Posterior vena cava (tissue), 2 donors: ENCODE measurements around the gene ATP1B1. TPM values are rescaled to one million over a fixed set of nuclear protein-coding genes. Genes with fewer than 3 reads are reported as not detected.
A peak's percentile ranks its signal among the peaks of the same experiment; 100 is the strongest.
"Not testable (repeated sequence)": the region's sequence is repeated elsewhere in the genome, so short reads cannot be mapped to it uniquely, and the experiment has no call there.

Experiments
- DNase-seq: peaks from one replicate; pipeline ENCODE4 v3.0.0-alpha.2; 2020; ENCODE audit warnings: low spot score
- intact Hi-C, 2 donors: fragments of 100-400 bp; cut with DNase I; formaldehyde crosslinking; loops; one replicate each; pipeline versions ENCODE4 v1.14.1 to v1.14.2; 2022 to 2023
- total RNA-seq, 2 donors: library from RNA; stranded (reverse); fragmentation: NEBNext Ultra II Directional; extraction: Animal tissue kit (Norgen Biotek cat#: 25700); gene quantifications; one replicate each; pipeline ENCODE4 v1.2.1, GENCODE V29; 2021
- donor health status: DM: yes; HTN: yes; CAD: no.
- donor health status: DM: yes; HTN: yes; CAD: no.

Gene ATP1B1
- total RNA-seq, 2 donors from 2014 or later = 17.2 to 20.8 TPM

DNA sequence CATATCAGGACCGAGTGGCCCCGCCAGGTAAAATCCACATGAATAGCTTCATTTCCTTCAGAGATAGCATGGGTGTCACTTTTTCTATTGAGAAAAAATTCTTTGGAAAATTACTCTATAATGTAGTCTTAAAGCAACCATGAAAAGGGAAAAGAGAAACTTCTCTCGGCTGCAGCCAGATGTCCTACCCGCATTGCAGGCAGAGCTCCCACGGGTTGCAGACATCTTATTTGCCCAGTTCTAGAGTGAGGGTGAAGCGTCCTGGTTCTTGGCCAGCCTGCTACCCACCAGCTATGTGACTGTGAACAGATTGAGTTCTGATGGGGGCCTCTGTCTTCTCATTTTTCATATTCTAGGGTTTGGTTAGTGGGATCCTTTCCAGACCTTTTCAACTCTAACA, 5.0 kb downstream of the ATP1B1 start:
- intact Hi-C loops = no loop called here
- DNase-seq = no peak

DNA sequence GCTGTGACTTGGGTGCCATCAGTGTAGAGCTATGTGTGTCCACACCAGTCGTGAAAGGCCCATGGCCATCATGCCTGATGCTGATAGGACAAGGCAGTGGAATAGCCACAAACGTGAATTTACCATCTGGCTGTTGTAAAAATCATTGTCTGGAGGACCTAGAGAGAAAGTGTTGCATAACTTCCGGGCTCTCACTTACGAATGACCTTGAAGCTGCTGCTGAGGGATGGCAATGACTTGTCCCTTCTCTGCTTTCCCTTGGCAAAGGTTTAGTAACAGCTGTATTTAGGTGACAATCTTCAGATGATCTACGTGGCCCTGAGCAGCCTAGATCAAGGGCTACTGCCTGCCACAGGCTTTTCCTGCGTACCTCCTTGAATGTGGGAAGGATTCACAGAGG, 5.8 kb downstream of the ATP1B1 start:
- DNase-seq = no peak
- intact Hi-C loops = no loop called here

DNA sequence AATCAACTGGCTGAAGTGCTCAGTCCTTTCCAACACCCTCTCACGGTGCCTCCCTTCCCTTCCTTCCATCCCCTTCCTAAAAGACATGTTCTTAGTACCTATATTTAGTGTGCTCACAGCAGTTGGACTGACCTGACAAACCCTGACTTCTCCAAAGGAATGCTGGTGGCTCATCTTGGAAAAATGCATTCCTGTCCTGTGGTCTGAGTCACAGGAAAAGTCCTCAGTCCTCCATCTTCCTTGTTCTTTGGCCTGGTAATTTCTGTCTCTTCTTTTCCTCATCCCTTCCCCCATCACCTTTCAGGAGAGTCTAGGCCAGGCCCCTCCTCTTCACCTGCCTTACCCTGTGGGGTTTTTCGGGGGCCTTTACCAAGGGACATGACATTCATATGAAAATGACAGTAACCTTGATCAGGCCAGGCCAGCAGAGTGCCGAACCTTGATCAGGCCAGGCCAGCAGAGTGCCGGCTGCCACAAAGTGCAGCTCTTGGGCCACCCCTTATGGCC, 7.2 kb downstream of the ATP1B1 start:
- DNase-seq = no peak
- intact Hi-C loops = no loop called here

GRCh38 chr1:169115891-169116585, 9.5 kb downstream of the ATP1B1 start:
- peak; percentile 79 for DNase-seq
- intact Hi-C loops = no loop called here

DNA sequence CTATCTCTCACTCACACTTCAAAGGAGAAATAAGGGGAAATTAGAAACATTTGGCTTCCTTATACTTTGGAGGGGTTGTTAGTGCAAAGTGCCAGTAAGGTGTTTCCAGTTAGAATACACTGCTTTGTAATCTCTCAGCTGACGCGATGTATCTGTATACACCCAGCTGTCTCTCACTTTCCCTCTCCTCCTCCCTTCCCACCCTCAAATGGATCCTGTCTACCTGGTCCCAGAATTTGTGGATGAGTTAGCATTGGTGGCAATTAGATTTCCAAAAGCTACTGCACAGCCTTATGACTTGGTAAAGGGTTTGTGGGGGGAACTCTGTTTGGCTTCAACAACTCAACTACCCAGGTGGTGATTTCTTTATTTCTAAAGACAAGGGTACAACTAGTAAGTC, 10.5 kb downstream of the ATP1B1 start:
- DNase-seq = no peak
- intact Hi-C loops = no loop called here

- intact Hi-C loops = no loop called here
- no peak for DNase-seq
Measured at GRCh38 chr1:169117599-169117998, 11.1 kb downstream of the ATP1B1 start.

GRCh38 chr1:169118227-169118626, 11.7 kb downstream of the ATP1B1 start:
- intact Hi-C loops = no loop called here
- DNase-seq = no peak

DNA sequence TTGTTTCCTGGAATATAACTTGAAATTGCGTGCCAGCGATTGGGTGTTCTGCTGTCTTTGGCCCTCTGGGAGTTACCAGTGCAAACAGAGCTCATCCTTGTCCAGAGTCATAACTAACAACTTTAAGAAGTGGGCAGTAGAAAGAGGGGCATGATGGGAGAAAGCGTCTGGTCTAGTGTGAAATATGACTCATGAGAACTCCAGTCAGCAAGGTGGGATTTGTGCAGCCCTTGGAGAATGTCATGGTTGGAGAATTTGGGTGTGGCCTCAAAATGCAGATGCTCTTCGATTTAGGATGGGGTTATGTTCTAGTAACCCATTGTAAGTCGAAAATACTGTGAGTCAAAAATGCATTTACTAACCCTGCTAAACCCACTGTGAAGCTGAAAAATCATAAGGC, 12.9 kb downstream of the ATP1B1 start:
- intact Hi-C loops = no loop called here
- DNase-seq = no peak

DNA sequence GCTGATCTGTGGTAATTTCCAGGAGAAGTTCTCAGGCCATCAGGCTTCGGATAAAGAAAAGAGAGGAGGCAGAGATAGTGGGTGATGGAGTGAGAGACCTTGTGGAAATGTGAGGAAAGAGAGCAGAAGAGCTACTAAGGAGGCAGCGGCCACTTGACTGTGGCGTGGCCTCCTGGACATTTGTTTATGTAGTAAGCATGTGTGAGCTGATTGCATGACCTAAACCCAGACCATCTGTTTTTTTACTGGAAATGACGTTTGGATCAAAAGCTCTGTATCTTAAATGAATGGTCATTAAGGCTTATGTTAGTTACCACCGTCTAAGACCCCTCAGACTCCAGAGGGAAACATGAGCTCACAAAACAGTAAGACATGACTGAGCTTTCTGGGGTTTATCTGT, 13.6 kb downstream of the ATP1B1 start:
- no peak for DNase-seq

DNA sequence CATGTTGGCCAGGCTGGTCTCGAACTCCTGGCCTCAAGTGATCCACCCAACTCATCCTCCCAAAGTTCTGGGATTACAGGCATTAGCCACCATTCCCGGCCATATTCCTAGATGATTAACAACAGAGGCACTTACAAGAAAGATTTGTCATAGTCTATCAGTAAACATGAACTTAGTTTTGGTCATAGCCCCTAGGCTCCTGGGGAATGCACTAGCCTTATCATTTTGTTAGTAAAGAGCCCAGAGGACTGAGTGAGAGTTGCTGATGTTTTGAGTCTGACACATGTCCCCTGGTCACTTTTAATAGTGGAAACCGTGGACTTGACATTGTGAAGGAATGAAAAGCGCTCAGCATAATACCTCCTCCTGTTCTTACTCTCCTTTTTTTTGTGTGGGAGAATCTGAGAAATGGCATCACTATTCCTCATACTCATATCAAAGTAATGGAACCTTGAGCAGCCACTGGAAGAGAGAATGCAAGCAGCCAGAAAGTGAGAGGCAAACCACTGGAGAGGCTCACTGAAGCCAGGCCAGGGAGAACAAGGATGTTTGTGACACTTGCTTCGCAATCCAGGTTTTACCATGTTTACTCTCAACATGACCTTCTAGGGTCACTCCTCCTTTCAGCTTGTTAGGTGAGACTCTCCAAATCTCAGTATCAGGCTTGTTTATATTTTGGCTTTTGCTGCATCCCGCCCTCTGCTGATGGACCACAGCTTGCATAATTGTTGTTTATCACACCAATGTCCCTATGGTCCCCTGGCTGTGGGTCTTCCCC, 14.8 kb downstream of the ATP1B1 start:
- DNase-seq = no peak
- intact Hi-C loops = no loop called here

More for the DNA sequence above, 13.6 kb downstream of the ATP1B1 start:
- intact Hi-C loops = no loop called here

DNA sequence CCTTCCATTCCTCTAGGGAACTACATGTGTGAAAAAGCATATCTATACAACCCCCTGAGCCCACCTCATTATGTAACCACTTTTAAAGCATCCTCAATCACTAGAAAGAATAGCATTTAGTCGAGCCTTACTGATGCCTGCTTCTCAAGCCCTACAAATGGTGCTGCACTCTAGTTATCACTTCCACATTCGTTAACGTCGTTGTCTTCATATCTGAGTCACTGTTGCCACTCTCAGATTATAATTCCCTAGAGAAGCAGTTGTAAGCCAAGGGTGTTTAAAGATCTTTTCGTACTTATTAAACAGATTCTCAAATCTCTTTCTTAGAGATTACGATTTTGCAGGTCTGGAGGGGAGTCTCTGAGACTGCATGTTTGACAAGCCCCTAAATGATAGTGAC, 16.5 kb downstream of the ATP1B1 start:
- intact Hi-C loops = no loop called here
- DNase-seq = no peak

DNA sequence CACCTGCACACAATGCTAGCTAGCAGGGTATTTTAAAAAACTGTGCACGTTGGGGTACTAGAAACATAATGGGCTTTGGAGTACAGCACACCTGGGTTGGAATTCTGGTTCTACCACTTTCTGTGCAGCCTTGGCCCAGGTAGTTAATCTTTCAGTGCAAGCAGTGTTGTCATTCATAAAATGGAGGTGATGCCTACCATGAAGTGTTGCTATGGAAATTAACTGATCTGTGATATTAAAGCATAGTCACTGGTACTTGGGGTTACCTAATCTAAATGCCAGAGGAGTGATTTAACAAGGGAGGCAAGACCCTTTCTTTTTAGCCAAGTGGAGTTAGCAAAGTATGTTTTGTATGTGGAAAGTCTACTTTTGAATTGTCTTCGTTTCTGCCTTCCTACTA, 18.0 kb downstream of the ATP1B1 start:
- intact Hi-C loops = no loop called here

DNA sequence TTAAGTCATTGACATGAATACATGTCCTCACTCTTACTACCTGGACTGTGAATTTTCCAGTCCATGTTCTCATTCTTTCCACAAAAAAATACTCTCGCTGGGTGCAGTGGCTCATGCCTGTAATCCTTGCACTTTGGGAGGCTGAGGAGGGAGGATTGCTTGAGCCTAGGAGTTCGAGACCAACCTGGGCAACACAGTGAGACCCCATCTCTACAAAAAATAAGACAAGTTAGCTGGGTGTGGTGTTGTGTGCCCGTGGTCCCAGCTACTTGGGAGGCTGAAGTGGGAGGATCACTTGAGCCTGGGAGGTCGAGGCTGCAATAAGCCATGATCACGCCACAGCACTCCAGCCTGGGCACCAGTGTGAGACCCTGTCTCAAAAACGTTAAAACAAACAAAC, 19.1 kb downstream of the ATP1B1 start:
- DNase-seq, intact Hi-C loops: not testable (repeated sequence)

More for the DNA sequence above, 18.0 kb downstream of the ATP1B1 start:
- no peak for DNase-seq

DNA sequence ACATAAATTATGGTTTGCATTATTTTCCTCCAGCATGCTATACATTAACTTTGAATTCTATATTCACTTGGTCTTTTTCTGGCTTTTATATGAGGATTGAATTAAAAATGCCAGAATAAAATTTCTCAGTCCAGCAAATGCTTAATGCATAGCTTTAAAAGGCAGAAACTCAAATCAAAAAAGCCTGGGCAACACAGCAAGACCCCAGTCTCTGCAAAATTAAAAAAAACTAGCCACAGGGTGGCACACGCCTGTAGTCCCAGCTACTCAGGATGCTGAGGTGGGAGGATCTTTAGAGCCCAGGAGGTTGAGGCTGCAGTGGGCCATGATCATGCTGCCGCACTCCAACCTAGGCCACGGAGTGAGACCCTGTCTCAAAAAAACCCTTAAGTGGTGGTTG, 19.8 kb downstream of the ATP1B1 start:
- no peak for DNase-seq
- intact Hi-C loops = no loop called here

DNA sequence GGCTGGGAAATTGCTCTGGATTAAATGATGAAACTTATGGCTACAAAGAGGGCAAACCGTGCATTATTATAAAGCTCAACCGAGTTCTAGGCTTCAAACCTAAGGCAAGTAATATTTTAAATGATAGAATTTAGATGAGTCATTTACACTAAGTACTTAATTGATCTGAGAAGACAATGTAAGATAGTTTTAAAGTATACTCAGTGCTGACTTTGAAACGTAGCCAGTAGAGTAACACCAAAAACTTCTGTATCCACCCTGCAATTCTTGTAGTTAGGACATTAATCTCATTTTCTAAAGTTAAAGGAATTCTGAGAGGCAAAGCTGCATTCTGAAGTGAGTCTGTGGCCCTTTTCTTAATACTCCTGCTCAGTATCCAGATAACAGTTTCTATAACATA, 20.8 kb downstream of the ATP1B1 start:
- intact Hi-C loops = no loop called here
- no peak for DNase-seq

GRCh38 chr1:169128562-169128961, 22.1 kb downstream of the ATP1B1 start:
- no peak for DNase-seq

GRCh38 chr1:169129109-169129784, 22.8 kb downstream of the ATP1B1 start:
- intact Hi-C loops = no loop called here
- no peak for DNase-seq

More at GRCh38 chr1:169128562-169128961, 22.1 kb downstream of the ATP1B1 start:
- intact Hi-C loops = no loop called here

DNA sequence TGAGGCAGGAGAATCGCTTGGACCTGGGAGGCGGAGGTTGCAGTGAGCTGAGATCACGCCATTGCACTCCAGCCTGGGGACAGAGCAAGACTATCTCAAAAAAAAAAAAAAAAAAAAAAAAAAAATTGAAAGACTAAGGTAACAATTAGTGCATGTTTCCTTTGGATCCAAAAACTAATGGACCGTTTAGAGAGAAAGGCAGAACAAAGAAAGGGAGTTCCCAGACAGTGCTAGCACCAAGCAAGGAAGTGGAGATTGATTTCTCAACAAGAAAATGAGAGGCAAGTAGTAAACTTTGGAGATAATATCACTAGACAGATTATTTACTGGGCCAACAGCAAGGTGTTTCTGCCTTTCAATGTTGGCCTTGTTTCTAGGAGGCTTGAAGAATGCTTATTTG, 24.2 kb downstream of the ATP1B1 start:
- no peak for DNase-seq

DNA sequence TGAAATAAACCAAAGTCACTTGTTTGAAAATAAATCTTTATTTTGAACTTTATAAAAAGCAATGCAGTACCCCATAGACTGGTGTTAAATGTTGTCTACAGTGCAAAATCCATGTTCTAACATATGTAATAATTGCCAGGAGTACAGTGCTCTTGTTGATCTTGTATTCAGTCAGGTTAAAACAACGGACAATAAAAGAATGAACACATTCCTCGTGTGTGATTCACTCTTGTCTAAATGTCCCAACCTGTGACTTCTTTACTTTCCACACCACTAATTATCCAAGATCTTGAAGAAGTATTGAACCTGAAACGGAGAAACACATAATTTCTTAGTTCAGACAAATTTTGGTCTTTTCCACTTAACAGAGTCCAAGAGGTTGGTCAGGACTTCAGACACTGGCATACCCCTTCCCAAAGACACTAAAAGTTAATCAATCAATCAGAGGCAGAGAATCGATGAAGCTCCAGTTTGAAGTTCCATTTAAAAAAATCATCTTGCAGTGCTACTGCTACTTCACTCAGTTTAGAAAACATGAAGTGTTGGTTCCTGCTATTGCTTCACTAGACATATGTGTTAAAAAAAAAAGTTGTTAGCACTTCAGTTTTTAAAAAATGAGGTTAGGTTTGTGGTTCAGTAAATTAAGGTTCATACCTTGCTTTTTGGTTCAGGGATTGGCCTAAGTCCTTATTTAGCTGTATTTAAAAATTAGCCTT, 26.2 kb downstream of the ATP1B1 start:
- intact Hi-C loops = loop anchor here in 1 of 2 donors (10.0 kb wide), 1 partner anchor 528 kb away; no protein-coding TSS in a partner anchor
- no peak for DNase-seq

More for the DNA sequence above, 24.2 kb downstream of the ATP1B1 start:
- intact Hi-C loops = loop anchor here in 1 of 2 donors (10.0 kb wide), 1 partner anchor 526 kb away; no protein-coding TSS in a partner anchor
